OCI-LY1 (cell line): ENCODE results near the gene OGN.
"Not testable (repeated sequence)": the region's sequence is repeated elsewhere in the genome, so short reads cannot be mapped to it uniquely, and the experiment has no call there.

Source experiments
- H2AFZ ChIP-seq: fragments of 200-600 bp; sonication (generic), shearing (Covaris generic); 2 replicates; pipeline ENCODE4 v1.6.0; 2014; ENCODE audit warnings: antibody characterized with exemption, mild to moderate bottlenecking, low read length
- H3F3A ChIP-seq: fragments of 200-600 bp; sonication (generic), shearing (Covaris generic); 2 replicates; pipeline ENCODE4 v1.6.0; 2014; ENCODE audit warnings: mild to moderate bottlenecking, antibody characterized with exemption, low read length, moderate library complexity; ENCODE audit not compliant: insufficient read depth
- H3K27ac ChIP-seq: fragments of 200-600 bp; sonication (generic); 2 replicates; pipeline ENCODE4 v1.5.1; 2014; ENCODE audit warnings: low read length, mixed run types, mild to moderate bottlenecking, low read depth; ENCODE audit not compliant: poor library complexity, severe bottlenecking
- H3K27me3 ChIP-seq: fragments of 200-600 bp; sonication (generic); 2 replicates; pipeline ENCODE4 v1.6.0; 2014; ENCODE audit warnings: antibody characterized with exemption, mild to moderate bottlenecking, low read length, moderate library complexity; ENCODE audit not compliant: insufficient read depth
- H3K36me3 ChIP-seq: fragments of 200-600 bp; sonication (generic); 2 replicates; pipeline ENCODE4 v1.6.1; 2014; ENCODE audit warnings: mild to moderate bottlenecking, antibody characterized with exemption, low read length, moderate library complexity, mixed read lengths; ENCODE audit not compliant: insufficient read depth
- H3K4me1 ChIP-seq: fragments of 200-600 bp; sonication (generic); 2 replicates; pipeline ENCODE4 v1.5.1; 2014; ENCODE audit warnings: mild to moderate bottlenecking, low read length, moderate library complexity; ENCODE audit not compliant: insufficient read depth, severe bottlenecking
- H3K4me2 ChIP-seq: fragments of 200-600 bp; sonication (generic), shearing (Covaris generic); 2 replicates; pipeline ENCODE4 v1.6.1; 2014; ENCODE audit warnings: low read length
- H3K4me3 ChIP-seq: fragments of 200-600 bp; sonication (generic); 2 replicates; pipeline ENCODE4 v1.5.1; 2014; ENCODE audit warnings: low read length, low read depth, mild to moderate bottlenecking, mixed read lengths; ENCODE audit not compliant: poor library complexity, severe bottlenecking
- H3K79me2 ChIP-seq: fragments of 200-600 bp; shearing (Covaris generic); 2 replicates; pipeline ENCODE4 v1.6.1; 2016; ENCODE audit warnings: mixed run types, low read length, mixed read lengths; ENCODE audit not compliant: insufficient read depth
- H3K9ac ChIP-seq: fragments of 200-600 bp; sonication (generic), shearing (Covaris generic); 2 replicates; pipeline ENCODE4 v1.6.1; 2014; ENCODE audit warnings: mild to moderate bottlenecking, low read length, mixed read lengths
- H3K9me2 ChIP-seq: fragments of 200-600 bp; sonication (generic), shearing (Covaris generic); 2 replicates; pipeline ENCODE4 v1.6.1; 2014; ENCODE audit warnings: low read depth, mild to moderate bottlenecking, low read length, mixed read lengths
- H3K9me3 ChIP-seq: fragments of 200-600 bp; shearing (Covaris generic); 2 replicates; pipeline ENCODE4 v1.6.1; 2014; ENCODE audit warnings: low read length, mixed read lengths
- H4K20me1 ChIP-seq: fragments of 200-600 bp; sonication (generic), shearing (Covaris generic); 2 replicates; pipeline ENCODE4 v1.6.0; 2016; ENCODE audit warnings: mild to moderate bottlenecking, low read length; ENCODE audit not compliant: insufficient read depth
- EZH2 ChIP-seq: fragments of 200-600 bp; sonication (generic), shearing (Covaris generic); IDR thresholded peaks from 2 replicates; pipeline ENCODE4 v1.8.0; 2017; ENCODE audit warnings: borderline replicate concordance, mixed run types, mild to moderate bottlenecking, antibody characterized with exemption, low read length, moderate library complexity, mixed read lengths
- TF ChIP-seq, protein P1 (sequence below): fragments of 200-600 bp; sonication (generic), shearing (Covaris generic); IDR thresholded peaks from 2 replicates; pipeline ENCODE4 v1.5.1; 2017; ENCODE audit warnings: mild to moderate bottlenecking, antibody characterized with exemption, low read length, moderate library complexity, mixed read lengths

Gene OGN

DNA sequence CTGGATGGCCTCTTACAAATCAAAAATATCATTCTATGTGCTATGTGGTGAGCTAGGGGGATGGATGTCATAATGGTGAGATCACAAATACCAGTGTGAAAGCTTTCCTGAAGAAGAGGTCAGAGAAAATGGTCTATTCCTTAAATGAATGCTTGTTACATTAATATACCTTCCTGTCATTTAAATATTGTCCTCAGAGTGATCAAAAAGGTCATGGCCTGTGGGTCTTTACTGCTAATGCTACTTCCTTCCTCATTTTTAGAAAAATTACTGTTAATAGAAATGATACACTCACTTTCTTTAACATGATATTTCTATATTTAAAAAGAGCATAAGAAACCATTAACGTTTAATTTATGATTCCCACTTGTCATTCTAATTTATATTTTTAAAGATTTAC lies 10.2 kb upstream of the OGN start:
- no peak overlapping the region for H3K4me2 ChIP-seq
- no peak overlapping the region for H2AFZ ChIP-seq
- peaks cover 8% of the 10 kb centered on the region for H3K4me1 ChIP-seq
- TF ChIP-seq EZH2: no peak
- TF ChIP-seq, protein P1, sequence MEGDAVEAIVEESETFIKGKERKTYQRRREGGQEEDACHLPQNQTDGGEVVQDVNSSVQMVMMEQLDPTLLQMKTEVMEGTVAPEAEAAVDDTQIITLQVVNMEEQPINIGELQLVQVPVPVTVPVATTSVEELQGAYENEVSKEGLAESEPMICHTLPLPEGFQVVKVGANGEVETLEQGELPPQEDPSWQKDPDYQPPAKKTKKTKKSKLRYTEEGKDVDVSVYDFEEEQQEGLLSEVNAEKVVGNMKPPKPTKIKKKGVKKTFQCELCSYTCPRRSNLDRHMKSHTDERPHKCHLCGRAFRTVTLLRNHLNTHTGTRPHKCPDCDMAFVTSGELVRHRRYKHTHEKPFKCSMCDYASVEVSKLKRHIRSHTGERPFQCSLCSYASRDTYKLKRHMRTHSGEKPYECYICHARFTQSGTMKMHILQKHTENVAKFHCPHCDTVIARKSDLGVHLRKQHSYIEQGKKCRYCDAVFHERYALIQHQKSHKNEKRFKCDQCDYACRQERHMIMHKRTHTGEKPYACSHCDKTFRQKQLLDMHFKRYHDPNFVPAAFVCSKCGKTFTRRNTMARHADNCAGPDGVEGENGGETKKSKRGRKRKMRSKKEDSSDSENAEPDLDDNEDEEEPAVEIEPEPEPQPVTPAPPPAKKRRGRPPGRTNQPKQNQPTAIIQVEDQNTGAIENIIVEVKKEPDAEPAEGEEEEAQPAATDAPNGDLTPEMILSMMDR: no peak
- H3K36me3 ChIP-seq: peaks cover 4% of the 10 kb centered on the region; the same call in 1 of the 2 replicates
- H3K9me3 ChIP-seq: no peaks in the 10 kb centered on the region
- no peaks in the 10 kb centered on the region for H3K79me2 ChIP-seq
- no peak overlapping the region for H3K27ac ChIP-seq
- H3K27me3 ChIP-seq: no peaks in the 10 kb centered on the region
- H4K20me1 ChIP-seq: no peaks in the 10 kb centered on the region
- no peak overlapping the region for H3K9ac ChIP-seq
- no peak overlapping the region for H3K4me3 ChIP-seq
- H3F3A ChIP-seq: no peaks in the 10 kb centered on the region
- no peaks in the 10 kb centered on the region for H3K9me2 ChIP-seq

DNA sequence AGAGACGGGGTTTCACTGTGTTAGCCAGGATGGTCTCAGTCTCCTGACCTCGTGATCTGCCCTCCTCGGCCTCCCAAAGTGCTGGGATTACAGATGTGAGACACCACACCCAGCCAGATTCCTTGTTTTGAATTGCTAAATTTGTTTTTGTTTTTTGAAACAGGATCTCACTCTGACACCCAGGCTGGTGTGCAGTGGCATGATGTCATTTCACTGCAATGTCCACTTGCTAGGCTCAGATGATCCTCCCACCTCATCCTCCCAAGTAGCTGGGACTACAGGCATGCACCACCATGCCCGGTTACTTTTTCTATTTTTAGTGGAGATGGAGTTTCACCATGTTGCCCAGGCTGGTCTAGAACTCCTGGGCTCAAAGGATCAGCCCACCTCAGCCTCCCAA lies 6.8 kb upstream of the OGN start:
- not testable (repeated sequence) for H3K4me3 ChIP-seq, H3K9me3 ChIP-seq, H3K9me2 ChIP-seq, H3K4me2 ChIP-seq, H3K79me2 ChIP-seq, H4K20me1 ChIP-seq, H3K36me3 ChIP-seq, H3K27me3 ChIP-seq, H3K27ac ChIP-seq, H3K9ac ChIP-seq, H3F3A ChIP-seq, H2AFZ ChIP-seq
- peaks cover 18% of the 10 kb centered on the region for H3K4me1 ChIP-seq

DNA sequence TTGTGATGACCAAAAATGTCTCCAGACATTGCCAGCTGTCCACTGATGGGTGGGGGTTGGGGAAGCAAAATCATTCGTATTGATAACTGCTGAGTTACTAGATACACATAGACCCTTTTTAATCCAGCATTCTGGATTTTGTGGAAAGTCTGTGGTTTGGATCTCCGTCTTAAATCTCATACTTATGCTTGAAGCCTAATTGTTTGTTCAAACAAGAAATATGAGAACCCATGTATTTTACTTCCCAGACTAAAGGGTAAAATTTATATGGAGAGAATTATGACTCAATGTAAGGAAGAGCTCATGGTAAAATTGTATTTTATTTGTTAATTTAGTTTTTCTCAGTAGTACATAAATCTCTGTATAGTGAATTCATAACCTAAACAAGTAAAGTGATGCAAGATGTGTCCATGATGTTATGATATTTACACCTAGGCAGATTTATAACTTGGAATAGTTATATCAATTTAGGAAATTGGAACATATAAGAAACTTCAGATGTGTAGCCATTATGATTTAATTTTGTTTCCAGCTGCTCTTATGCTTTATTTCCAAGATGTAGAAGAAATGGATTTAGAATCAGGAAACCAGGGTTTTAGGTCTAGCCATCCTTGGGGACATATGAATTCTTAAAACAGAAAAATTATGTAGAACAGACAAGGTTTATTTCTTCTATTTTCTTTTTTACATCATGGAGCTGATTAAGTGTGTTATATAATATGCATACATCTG lies 4.5 kb upstream of the OGN start:
- Histone ChIP-seq H3K4me1 (peaks cover 28% of the 10 kb centered on the region), H3F3A (no peaks in the 10 kb centered on the region), H3K9me3 (no peaks in the 10 kb centered on the region), H4K20me1 (no peaks in the 10 kb centered on the region), H3K79me2 (no peaks in the 10 kb centered on the region), H3K9me2 (no peaks in the 10 kb centered on the region), H3K36me3 (peaks cover 4% of the 10 kb centered on the region; the same call in 1 of the 2 replicates), H2AFZ (no peak overlapping the region), H3K27me3 (no peaks in the 10 kb centered on the region), H3K27ac (no peak overlapping the region), H3K4me2 (no peak overlapping the region), H3K4me3 (no peak overlapping the region), H3K9ac (no peak overlapping the region)
- TF ChIP-seq EZH2: no peak
- TF ChIP-seq, protein P1: no peak

DNA sequence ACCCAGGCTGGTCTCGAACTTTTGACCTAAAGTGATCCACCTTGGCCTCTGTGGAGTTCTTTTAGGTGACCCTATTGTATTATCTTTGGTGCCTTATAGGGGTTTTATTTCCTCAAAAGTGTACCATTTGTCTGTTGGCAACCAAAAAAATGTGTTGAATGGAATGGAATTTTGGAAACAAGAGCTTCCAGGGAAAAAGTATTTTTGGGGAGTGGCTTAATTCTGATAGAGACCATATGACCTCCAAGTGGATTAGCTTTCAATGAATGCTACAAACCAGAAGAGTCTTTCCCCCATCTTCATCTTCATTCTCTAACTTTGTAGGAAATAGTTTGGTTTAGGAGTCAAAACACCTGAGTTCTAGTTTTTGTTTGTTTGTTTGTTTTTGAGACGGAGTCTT lies 3.4 kb upstream of the OGN start:
- Histone ChIP-seq H3K9ac (no peak overlapping the region), H3K4me2 (no peak overlapping the region), H3K9me3 (no peaks in the 10 kb centered on the region), H3K36me3 (peaks cover 4% of the 10 kb centered on the region; the same call in 1 of the 2 replicates), H3K27ac (no peak overlapping the region), H4K20me1 (no peaks in the 10 kb centered on the region), H3K27me3 (no peaks in the 10 kb centered on the region), H3F3A (no peaks in the 10 kb centered on the region), H2AFZ (no peak overlapping the region), H3K4me1 (peaks cover 28% of the 10 kb centered on the region), H3K9me2 (no peaks in the 10 kb centered on the region), H3K79me2 (no peaks in the 10 kb centered on the region), H3K4me3 (no peak overlapping the region)
- TF ChIP-seq EZH2: no peak
- TF ChIP-seq, protein P1: no peak
